GM18858 (cell line): ENCODE data around the gene RBM34.

Source experiments
- ATAC-seq: cut with Tn5 transposase; IDR thresholded peaks from one replicate; pipeline ENCODE4 v1.9.1; 2021; ENCODE audit not compliant: unreplicated experiment

Gene RBM34

GRCh38 chr1:235156740-235157139 is 4.3 kb downstream of the RBM34 start:
- ATAC-seq, result no peak

DNA sequence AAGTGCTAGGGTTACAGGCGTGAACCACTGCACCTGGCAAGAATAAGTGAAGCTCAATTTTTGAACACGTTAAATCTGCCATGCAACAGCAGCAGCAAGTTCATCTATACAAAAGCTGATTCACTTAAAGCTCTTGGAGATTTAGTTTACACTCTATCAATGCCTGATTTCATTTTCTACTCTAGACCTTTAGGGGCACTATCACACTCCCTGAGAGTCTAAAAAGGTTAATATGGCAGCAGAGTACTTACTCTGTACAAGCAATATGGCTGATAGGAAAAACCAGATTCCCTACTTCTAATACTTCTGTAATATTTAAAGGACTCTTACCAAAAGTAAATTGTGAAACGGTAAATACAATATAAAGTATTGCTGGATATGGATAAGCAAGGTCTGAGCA is 4.8 kb downstream of the RBM34 start:
- ATAC-seq, result no peak

- ATAC-seq, result no peak
These were observed 8.8 kb downstream of the RBM34 start for GRCh38 chr1:235152235-235152634.

GRCh38 chr1:235151033-235151432 is 10.0 kb downstream of the RBM34 start:
- ATAC-seq, result no peak

GRCh38 chr1:235149824-235150223 is 11.2 kb downstream of the RBM34 start:
- ATAC-seq, result no peak

GRCh38 chr1:235147269-235147668 is 13.8 kb downstream of the RBM34 start:
- ATAC-seq, result no peak

DNA sequence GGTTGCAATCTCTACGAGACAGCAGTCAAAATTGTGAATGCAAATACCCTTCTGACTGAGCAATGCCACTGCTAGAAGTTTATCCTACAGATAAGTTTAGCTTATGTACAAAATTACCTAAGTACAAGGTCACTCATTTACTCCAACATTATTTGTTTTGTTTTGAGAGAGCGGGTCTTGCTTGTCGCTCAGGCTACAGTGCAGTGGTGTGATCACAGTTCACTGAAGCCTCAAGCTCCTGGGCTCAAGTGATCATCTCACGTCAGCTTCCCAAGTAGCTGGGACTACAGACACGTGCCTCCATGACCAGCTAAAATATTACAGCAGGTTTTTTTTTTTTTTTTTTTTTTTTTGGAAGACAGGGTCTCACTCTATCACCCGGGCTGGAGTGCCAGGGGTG is 15.4 kb downstream of the RBM34 start:
- no peak for ATAC-seq

- no peak for ATAC-seq
These were observed 18.1 kb downstream of the RBM34 start for GRCh38 chr1:235142991-235143390.

DNA sequence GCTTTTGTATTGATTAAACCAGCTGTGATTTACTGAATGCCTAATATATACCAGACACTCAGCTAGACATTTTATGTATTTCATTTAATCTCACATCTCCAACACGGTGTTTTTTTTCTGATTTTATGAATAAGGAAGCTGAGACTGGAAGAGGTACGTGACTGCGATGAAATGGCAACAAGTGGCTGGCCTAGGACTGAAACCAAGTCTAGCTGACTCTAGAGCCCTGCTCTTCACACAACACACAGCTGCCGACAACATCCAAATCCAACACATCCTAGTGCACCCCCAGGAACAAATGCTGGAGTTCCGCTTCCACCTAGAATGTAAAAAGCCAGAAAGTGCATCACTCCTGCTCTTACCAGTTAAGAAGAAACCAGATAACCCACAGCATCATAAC is 21.7 kb downstream of the RBM34 start:
- no peak for ATAC-seq

GRCh38 chr1:235138821-235139220 is 22.2 kb downstream of the RBM34 start:
- ATAC-seq, result no peak

GRCh38 chr1:235136111-235136510 is 24.9 kb downstream of the RBM34 start:
- no peak for ATAC-seq

- no peak for ATAC-seq
These were observed 26.9 kb downstream of the RBM34 start for GRCh38 chr1:235134171-235134570.

DNA sequence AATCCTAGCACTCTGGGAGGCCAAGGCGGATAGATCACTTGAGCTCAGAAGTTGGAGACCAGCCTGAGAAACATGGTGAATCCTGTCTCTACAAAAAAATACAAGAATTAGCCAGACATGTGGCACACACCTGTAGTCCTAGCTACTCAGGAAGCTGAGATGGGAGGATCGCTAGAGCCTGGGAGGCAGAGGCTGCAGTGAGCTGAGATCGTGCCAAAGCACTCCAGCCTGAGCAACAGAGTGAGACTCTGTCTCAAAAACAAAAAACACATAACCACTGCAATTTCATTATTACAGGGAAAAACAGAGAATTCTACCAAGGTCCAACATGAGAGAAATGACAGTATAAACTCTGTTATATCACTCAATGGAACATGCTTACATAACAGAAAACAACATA is 28.0 kb downstream of the RBM34 start:
- no peak for ATAC-seq

- no peak for ATAC-seq
These were observed 29.1 kb downstream of the RBM34 start for GRCh38 chr1:235131961-235132360.

DNA sequence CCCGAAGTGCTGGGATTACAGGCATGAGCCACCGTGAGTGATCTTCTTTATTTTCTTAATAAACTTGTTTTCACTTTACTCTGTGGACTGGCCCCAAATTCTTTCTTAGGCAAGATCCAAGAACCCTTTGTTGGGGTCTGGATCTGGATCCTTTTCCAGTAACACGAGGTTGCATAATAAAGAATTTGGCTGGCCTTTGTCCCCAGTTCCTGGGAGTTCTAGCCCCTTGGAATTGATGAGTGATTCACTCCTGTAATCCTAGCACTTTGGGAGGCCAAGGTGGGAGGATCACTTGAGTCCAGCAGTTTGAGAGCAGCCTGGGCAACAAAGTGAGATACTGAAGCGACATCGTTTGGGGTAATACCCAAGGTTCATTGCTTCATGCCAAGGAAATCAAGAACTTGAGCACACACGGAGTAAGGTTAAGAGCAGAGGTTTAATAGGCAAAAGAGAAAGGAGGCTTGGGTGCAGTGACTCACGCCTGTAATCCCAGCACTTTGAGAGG is 30.2 kb downstream of the RBM34 start:
- ATAC-seq, result no peak

- ATAC-seq, result no peak
These were observed 31.1 kb downstream of the RBM34 start for GRCh38 chr1:235129774-235130570.

DNA sequence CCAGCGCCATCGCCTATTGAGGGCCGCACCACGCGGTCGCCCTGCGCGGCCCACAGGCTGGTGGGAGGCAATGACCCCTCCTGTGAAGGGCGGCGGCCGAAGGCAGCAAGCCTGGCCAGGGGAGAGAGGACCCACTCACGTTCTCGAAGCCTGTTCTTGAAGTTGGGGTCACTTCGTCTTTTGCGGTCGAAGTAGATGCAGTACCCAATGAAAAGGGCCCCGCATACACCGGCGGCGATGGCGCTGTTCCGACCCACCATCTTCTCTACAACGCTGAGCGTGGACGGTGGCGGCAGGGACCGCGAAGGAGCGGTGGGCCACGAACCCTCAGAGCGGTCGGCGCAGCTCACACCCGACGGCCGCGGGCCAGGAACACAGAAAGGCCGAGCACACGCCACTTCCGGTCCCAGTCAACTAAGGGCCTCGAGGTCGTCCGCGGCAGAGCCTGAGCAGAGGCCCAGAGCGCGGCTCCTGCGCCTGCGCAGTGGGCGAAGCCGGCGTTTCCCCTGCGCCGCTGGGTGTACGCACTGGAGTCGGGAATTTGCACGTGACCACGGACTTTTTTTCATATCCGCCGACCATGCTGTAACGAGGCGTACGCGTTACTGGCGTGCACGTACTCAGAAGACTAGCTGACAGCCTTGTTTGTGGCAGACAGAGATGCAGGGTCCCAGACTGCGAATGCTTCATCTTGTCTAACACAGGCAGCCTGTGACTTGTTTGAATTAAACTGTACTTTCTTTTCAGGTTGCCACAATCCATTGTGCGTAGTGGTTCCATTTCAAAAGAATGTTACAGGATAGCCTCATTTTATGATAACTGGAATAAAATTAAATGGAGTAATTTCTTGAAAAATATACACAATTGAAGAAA is 32.4 kb downstream of the RBM34 start, which contains the start of gene TOMM20:
TOMM20 (minus strand) TSS at position 382 of the 873 bp plus-strand sequence; CDS start at position 260, 122 bp downstream.
- peak; percentile 88 for ATAC-seq

- no peak for ATAC-seq
These were observed 33.2 kb downstream of the RBM34 start for GRCh38 chr1:235127732-235128455.

DNA sequence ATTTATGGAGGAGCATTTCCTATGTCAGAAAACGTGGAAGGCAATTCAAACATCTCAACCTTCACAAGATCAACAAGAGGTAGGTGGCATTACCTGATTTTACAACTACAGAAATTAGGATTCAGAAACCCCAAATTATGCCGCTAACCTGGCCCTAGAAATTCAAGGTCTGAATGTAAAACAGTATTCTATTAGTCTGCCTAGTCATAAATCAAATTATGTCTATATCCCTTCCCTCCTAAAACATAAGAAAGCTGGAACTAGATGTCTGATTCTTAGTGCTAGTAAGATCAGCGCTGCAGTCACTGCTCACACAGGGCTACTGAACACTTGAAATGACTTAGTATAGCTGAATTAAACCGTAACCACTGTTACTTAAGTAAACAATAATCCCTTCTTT is 33.8 kb downstream of the RBM34 start:
- ATAC-seq, result no peak

DNA sequence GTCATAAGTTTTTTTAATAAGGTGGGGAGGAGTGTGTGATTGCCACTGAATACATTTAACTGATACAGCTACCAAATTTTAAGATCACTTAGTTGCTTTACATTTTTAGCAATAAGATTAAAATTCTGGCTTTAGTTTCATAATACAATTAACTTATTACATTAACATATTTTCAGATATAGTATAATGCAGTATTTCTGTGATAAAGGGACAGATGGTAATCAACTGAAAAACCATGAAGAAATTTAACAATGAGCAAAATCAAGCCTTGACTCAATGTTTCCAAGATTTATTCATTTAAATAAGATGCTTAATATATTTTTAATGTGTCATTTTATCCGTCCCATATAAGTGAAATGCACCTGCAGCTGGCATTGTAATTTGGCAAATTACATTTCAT is 36.4 kb downstream of the RBM34 start:
- ATAC-seq, result no peak

DNA sequence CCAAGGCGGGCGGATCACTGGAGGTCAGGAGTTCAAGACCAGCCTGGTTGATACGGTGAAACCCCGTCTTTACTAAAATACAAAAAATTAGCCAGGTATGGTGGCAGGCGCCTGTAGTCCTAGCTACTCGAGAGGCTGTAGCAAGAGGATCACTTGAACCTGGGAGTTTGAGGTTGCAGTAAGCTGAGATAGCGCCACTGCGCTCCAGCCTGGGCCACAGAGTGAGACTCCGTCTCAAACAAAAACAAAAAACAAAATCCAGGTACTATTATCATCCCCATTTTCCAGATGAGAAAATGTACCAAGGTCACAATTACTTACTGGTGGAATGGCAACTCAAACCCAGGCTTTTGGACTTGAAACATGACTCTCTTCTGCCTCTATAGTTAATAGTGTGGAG is 36.9 kb downstream of the RBM34 start:
- no peak for ATAC-seq
